GM18502 (cell line): ENCODE data around the gene UVRAG.
"Not testable (repeated sequence)": the region's sequence is repeated elsewhere in the genome, so short reads cannot be mapped to it uniquely, and the experiment has no call there.

Source experiments
- ATAC-seq: cut with Tn5 transposase; IDR thresholded peaks from one replicate; pipeline ENCODE4 v1.9.1; 2021; ENCODE audit warnings: mild to moderate bottlenecking; ENCODE audit not compliant: unreplicated experiment, poor library complexity

Gene UVRAG

GRCh38 chr11:75945446-75945845 lies 130.4 kb downstream of the UVRAG start:
- no peak for ATAC-seq

- no peak for ATAC-seq
Measured at GRCh38 chr11:75945947-75946346, 130.9 kb downstream of the UVRAG start.

- ATAC-seq, result no peak
Measured at GRCh38 chr11:75946531-75947530, 131.8 kb downstream of the UVRAG start.

- no peak for ATAC-seq
Measured at GRCh38 chr11:75949023-75949672, 134.1 kb downstream of the UVRAG start.

- no peak for ATAC-seq
Measured at GRCh38 chr11:75950141-75950540, 135.1 kb downstream of the UVRAG start.

- ATAC-seq, result no peak
Measured at GRCh38 chr11:75954039-75954438, 139.0 kb downstream of the UVRAG start.

GRCh38 chr11:75955443-75955842 lies 140.4 kb downstream of the UVRAG start:
- ATAC-seq, result no peak

GRCh38 chr11:75959540-75959939 lies 144.5 kb downstream of the UVRAG start:
- ATAC-seq, result no peak

GRCh38 chr11:75964071-75964470 lies 149.1 kb downstream of the UVRAG start:
- no peak for ATAC-seq

GRCh38 chr11:75966537-75967287 lies 151.7 kb downstream of the UVRAG start:
- ATAC-seq, result no peak

- ATAC-seq, result no peak
Measured at GRCh38 chr11:75968021-75968625, 153.1 kb downstream of the UVRAG start.

GRCh38 chr11:75969626-75970308 lies 154.8 kb downstream of the UVRAG start:
- ATAC-seq, result no peak

GRCh38 chr11:75973710-75974109 lies 158.7 kb downstream of the UVRAG start:
- not testable (repeated sequence) for ATAC-seq

- ATAC-seq, result not testable (repeated sequence)
Measured at GRCh38 chr11:75979075-75979474, 164.1 kb downstream of the UVRAG start.

GRCh38 chr11:75979479-75980027 lies 164.5 kb downstream of the UVRAG start:
- not testable (repeated sequence) for ATAC-seq

GRCh38 chr11:75980031-75980430 lies 165.0 kb downstream of the UVRAG start:
- ATAC-seq, result no peak

- no peak for ATAC-seq
Measured at GRCh38 chr11:75981546-75981945, 166.5 kb downstream of the UVRAG start.

- ATAC-seq, result no peak
Measured at GRCh38 chr11:75982309-75982708, 167.3 kb downstream of the UVRAG start.

- ATAC-seq, result no peak
Measured at GRCh38 chr11:75986966-75987365, 172.0 kb downstream of the UVRAG start.
